ENCODE data around the gene BSCL2.
A peak's percentile ranks its signal among the peaks of the same experiment; 100 is the strongest.

BSCL2 gene

DNA sequence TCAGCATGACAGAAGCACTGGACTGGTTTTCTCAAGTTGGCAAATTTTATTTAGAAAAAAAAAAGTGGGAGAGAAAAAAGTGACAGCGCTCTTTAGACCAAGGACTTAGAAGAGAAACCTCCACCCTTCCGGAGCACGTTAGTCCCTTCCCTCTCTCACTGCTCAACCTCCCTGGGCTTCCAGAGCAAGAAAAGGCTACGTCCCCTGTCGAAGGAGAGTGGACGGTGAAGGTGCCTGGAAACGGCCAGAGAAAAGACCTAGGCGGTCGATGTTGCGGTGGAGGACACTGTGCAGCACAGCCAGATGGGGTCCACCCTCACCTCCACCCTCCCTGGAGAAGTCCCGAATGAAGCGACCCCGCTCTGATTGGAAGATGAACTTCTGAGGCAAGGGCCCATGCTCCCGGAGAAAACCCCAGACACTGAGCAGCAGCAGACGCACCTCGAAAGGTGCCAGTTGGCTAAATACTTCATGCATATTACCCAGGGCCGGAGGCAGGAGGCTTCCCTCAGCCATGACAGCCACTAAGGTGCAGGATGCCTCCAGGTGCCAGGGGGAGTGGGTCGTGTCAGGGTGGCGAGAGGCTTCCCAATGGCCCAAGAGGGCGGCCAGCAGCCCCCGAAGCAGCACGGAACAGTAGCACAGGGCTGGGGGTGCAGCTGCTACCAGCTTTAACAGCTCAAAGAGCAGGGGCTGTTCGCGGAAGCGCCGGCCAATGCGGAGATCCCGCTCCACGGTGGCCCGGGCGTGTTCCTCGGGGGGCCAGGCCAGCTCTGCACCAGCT, 60.2 kb downstream of the BSCL2 start:
- no peak for DNase-seq (ENCODE audit: extremely low read depth, low read depth)
- TF ChIP-seq, protein P1, sequence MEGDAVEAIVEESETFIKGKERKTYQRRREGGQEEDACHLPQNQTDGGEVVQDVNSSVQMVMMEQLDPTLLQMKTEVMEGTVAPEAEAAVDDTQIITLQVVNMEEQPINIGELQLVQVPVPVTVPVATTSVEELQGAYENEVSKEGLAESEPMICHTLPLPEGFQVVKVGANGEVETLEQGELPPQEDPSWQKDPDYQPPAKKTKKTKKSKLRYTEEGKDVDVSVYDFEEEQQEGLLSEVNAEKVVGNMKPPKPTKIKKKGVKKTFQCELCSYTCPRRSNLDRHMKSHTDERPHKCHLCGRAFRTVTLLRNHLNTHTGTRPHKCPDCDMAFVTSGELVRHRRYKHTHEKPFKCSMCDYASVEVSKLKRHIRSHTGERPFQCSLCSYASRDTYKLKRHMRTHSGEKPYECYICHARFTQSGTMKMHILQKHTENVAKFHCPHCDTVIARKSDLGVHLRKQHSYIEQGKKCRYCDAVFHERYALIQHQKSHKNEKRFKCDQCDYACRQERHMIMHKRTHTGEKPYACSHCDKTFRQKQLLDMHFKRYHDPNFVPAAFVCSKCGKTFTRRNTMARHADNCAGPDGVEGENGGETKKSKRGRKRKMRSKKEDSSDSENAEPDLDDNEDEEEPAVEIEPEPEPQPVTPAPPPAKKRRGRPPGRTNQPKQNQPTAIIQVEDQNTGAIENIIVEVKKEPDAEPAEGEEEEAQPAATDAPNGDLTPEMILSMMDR (IDR thresholded peaks at IDR 0.05; ENCODE audit: low read depth, low read length, missing control alignments): no peak
- H3K4me3 ChIP-seq (replicated peaks; ENCODE audit: low read depth, low read length): peak overlapping the region; percentile 96

DNA sequence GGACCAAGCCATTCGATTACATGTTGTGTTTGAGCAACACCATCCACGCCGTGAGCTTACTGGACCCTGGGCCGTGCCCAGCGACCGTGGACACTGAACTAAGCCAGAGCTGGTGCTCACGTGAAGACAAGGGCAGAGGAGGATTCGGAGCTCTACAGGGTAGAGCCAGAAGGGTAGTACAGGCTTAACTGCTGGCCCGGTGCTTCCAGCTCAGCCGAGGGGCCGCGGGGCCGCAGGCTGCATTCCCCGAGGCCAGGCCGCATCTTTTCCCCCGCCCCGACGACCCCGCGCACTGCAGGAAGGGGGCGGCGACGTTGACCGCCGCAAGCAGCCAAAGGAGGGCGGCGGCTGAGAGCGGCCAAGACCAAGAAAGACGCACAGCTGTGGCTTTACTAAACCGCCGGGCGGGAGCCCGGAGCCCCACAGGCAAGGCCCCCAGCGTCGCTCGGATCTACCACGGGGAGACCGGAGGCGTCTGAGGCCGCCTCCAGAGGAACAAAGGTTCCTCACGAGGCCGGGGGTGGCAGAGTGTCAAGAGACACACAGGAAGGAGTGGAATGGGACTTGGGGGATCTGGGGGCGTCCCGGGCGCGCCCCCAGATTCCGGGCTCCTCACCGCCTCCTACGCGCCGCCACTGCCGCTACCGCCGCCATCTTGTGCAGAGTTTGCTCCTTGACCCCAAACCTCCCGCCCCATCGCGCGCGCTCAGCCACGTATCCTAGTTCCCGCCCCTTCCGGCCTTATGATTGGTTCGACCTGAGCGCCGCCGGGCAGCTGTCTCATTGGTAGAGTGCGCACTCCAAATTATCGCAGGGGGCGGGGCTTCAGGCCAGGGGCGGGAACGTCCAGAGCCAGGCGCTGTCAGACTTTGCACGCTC, 61.0 kb downstream of the BSCL2 start, which contains the start of gene GANAB:
TSS of gene GANAB (minus strand) at position 668 of the 879 bp plus-strand sequence. CDS start at position 654, 14 bp downstream.
- DNase-seq (ENCODE audit: extremely low read depth, low read depth): peak; percentile 91
- TF ChIP-seq, protein P1 (IDR thresholded peaks at IDR 0.05; ENCODE audit: low read depth, low read length, missing control alignments): no peak
- H3K4me3 ChIP-seq (replicated peaks; ENCODE audit: low read depth, low read length): peak within 1 kb of the TSS; percentile 96

DNA sequence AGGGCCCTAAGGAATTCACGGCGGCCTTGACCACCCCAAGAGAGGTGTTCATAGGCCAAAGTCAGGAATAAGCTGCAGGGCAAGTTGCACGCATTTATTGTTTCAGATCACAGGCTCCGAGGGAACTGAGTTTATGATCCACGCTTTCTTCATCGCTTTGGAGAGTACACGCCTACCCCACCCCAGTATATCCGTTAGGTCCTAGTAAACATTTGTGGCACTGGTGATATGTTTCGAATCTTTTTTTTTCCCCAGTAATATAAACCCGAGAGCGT, 61.6 kb downstream of the BSCL2 start:
- DNase-seq (ENCODE audit: extremely low read depth, low read depth): no peak
- peak overlapping the region; percentile 96 for H3K4me3 ChIP-seq (replicated peaks; ENCODE audit: low read depth, low read length)
- TF ChIP-seq, protein P1 (IDR thresholded peaks at IDR 0.05; ENCODE audit: low read depth, low read length, missing control alignments): no peak

DNA sequence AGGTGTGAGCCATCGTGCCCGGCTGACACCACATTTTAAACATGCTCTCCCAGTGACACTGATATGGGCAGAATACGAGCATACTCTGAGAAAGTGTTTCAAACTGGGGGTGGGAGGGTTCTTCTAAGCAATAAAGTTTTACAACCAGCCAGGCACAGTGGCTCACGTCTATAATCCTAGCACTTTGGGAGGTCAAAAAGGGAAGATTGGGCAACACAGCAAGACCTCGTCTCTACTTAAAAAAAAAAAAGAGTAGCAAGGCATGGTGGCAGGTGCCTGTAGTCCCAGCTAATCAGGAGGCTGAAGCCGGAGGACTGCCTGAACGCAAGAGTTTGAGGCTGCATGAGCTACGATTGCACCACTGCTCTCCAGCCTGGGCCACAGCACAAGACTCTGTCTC, 63.0 kb downstream of the BSCL2 start:
- no peak for DNase-seq (ENCODE audit: extremely low read depth, low read depth)
- TF ChIP-seq, protein P1 (IDR thresholded peaks at IDR 0.05; ENCODE audit: low read depth, low read length, missing control alignments): no peak
- no peak overlapping the region for H3K4me3 ChIP-seq (replicated peaks; ENCODE audit: low read depth, low read length)
